K562 (cell line): ENCODE measurements around the gene DHRS13. TPM values are rescaled to one million over a fixed set of nuclear protein-coding genes. Genes with fewer than 3 reads are reported as not detected.
A peak's percentile ranks its signal among the peaks of the same experiment; 100 is the strongest.

ENCODE experiments used
- BDP1 ChIP-seq: IDR thresholded peaks from 3 replicates; pipeline ENCODE4 v1.6.1; 2011; ENCODE audit not compliant: insufficient read length, insufficient read depth
- CBFA2T2 ChIP-seq: fragments of 450-650 bp; conservative IDR thresholded peaks from 2 replicates; pipeline ENCODE4 v1.6.1; 2017; ENCODE audit warnings: mild to moderate bottlenecking
- HNRNPUL1 ChIP-seq: fragments of 200-400 bp; formaldehyde crosslinking; IDR thresholded peaks from 2 replicates; pipeline ENCODE4 v1.6.1; 2017; ENCODE audit warnings: low read length
- MAX ChIP-seq: sonication (generic); formaldehyde crosslinking; IDR thresholded peaks from 2 replicates; pipeline ENCODE4 v1.9.0; 2022; ENCODE audit warnings: mild to moderate bottlenecking, missing genetic modification reagents
- MBD2 ChIP-seq: sonication (generic); IDR thresholded peaks from 2 replicates; pipeline ENCODE4 v1.6.1; 2016; ENCODE audit warnings: low read depth, borderline replicate concordance
- MED1 ChIP-seq: sonication (generic); formaldehyde crosslinking; IDR thresholded peaks from 2 replicates; pipeline ENCODE4 v1.8.1; 2023; ENCODE audit warnings: missing genetic modification reagents, borderline replicate concordance
- MLLT1 ChIP-seq, 2 experiments: fragments of 450-650 bp; IDR thresholded peaks; 2 replicates each; pipeline ENCODE4 v1.6.1; 2016
- MTA1 ChIP-seq: fragments of 450-650 bp; IDR thresholded peaks from 2 replicates; pipeline ENCODE4 v1.6.1; 2017; ENCODE audit warnings: borderline replicate concordance
- MYBL2 ChIP-seq, 2 experiments: fragments of 450-650 bp in 1 of 2; sonication (generic) in 1 of 2; formaldehyde crosslinking in 1 of 2; IDR thresholded peaks; 2 replicates each; pipeline versions ENCODE4 v1.6.1 to v1.8.1; 2017 to 2022; ENCODE audit warnings: borderline replicate concordance in 1 of 2, inconsistent platforms in 1 of 2, low read depth in 1 of 2, mild to moderate bottlenecking in 1 of 2, missing genetic modification reagents in 1 of 2, moderate library complexity in 1 of 2
- NR2C1 ChIP-seq, 2 experiments: fragments of 450-650 bp; IDR thresholded peaks; 2 replicates each; pipeline ENCODE4 v1.6.1; 2017; ENCODE audit warnings: mild to moderate bottlenecking in 2 of 2, antibody characterized with exemption in 1 of 2, inconsistent platforms in 1 of 2, missing compliant biosample characterization in 1 of 2, missing genetic modification characterization in 1 of 2
- SETDB1 ChIP-seq: IDR thresholded peaks from one replicate; pipeline ENCODE4 v1.6.1; 2012; ENCODE audit warnings: low read length, control low read depth, inconsistent platforms
- STAT6 ChIP-seq: sonication (generic); formaldehyde crosslinking; IDR thresholded peaks from 2 replicates; pipeline ENCODE4 v1.8.1; 2023; ENCODE audit warnings: mild to moderate bottlenecking, missing genetic modification reagents
- TEAD1 ChIP-seq, 2 experiments: fragments of 450-650 bp in 1 of 2; sonication (generic) in 1 of 2; formaldehyde crosslinking; IDR thresholded peaks; 2 replicates each; pipeline versions ENCODE4 v1.4.0 to v1.8.0; 2020 to 2022; ENCODE audit warnings: mild to moderate bottlenecking in 2 of 2, missing genetic modification reagents in 1 of 2
- ZBTB34 ChIP-seq: fragments of 250-450 bp; sonication (Bioruptor Pico); IDR thresholded peaks from 2 replicates; pipeline ENCODE4 v1.8.0; 2021; ENCODE audit warnings: mild to moderate bottlenecking, moderate library complexity
- ZFX ChIP-seq: sonication (generic); formaldehyde crosslinking; IDR thresholded peaks from 2 replicates; pipeline ENCODE4 v1.8.0; 2022; ENCODE audit warnings: mild to moderate bottlenecking, missing genetic modification reagents, moderate library complexity
- ZNF12 ChIP-seq: sonication (generic); formaldehyde crosslinking; IDR thresholded peaks from 2 replicates; pipeline ENCODE4 v1.4.0; 2020; ENCODE audit warnings: mild to moderate bottlenecking, missing genetic modification reagents
- ZNF184 ChIP-seq: sonication (generic); formaldehyde crosslinking; IDR thresholded peaks from 2 replicates; pipeline ENCODE4 v1.5.0; 2020; ENCODE audit warnings: missing genetic modification reagents
- ZNF263 ChIP-seq: sonication (generic); formaldehyde crosslinking; IDR thresholded peaks from 2 replicates; pipeline ENCODE4 v1.8.0; 2022; ENCODE audit warnings: mild to moderate bottlenecking, missing genetic modification reagents, borderline replicate concordance
- ZNF511 ChIP-seq: sonication (generic); formaldehyde crosslinking; IDR thresholded peaks from 2 replicates; pipeline ENCODE4 v1.8.0; 2022; ENCODE audit warnings: mild to moderate bottlenecking, missing genetic modification reagents
- ZNF561 ChIP-seq: fragments of 450-650 bp; formaldehyde crosslinking; conservative IDR thresholded peaks from 2 replicates; pipeline ENCODE4 v1.4.0; 2020; ENCODE audit warnings: mild to moderate bottlenecking, moderate library complexity
- polyA plus RNA-seq, 8 experiments: library from polyadenylated mRNA; depleted of rRNA in 4 of 8; stranded (reverse) in 5 of 8; unstranded in 3 of 8; fragments of >200 nt; fragmentation: Nextera tagmentation in 2 of 8; fragmentation: Illumina TruSeq in 1 of 8; extraction: Ambion mirVana in 2 of 8; extraction: Trizol in 1 of 8; gene quantifications; 2 replicates each; pipeline versions ENCODE4 v1.2.1 to v1.2.3, GENCODE V29; 2011 to 2014; ENCODE audit warnings: inconsistent platforms in 1 of 8, missing spikeins in 1 of 8
- total RNA-seq, 7 experiments: library from RNA; depleted of rRNA in 6 of 7; stranded (reverse); fragments of >200 nt in 6 of 7; fragmentation: Illumina TruSeq in 2 of 7; extraction: Trizol in 2 of 7; gene quantifications; 2 replicates each; pipeline versions ENCODE4 v1.2.1 to v1.2.3, GENCODE V29; 2011 to 2021; ENCODE audit warnings: low replicate concordance in 1 of 7

The DHRS13 gene
- total and polyA plus RNA-seq, 9 of the 15 experiments (the other 6 are each of a cell fraction or from before 2014, with no cell fraction given), result 0.32 to 52.3 (median 34.3) TPM; not detected in 1

GRCh38 chr17:28902819-28903545 is at the start of gene DHRS13 (continued):
- TF ChIP-seq MYBL2 (IDR thresholded peaks at IDR 0.05; ENCODE audit: low read depth), result no peak
- no peak for TF ChIP-seq MYBL2 (CRISPR knock-in tag; IDR thresholded peaks at IDR 0.05; ENCODE audit: borderline replicate concordance)
- no peak for TF ChIP-seq NR2C1 (IDR thresholded peaks at IDR 0.05)
- no peak for TF ChIP-seq NR2C1 (tag; IDR thresholded peaks at IDR 0.05)
- peak in 1 of 2 experiments; percentile 74; a peak in 2 of 4 replicates for TF ChIP-seq TEAD1 (CRISPR knock-in tag; IDR thresholded peaks at IDR 0.05)
- TF ChIP-seq CBFA2T2, result no peak
- no peak for TF ChIP-seq SETDB1
- no peak for TF ChIP-seq MLLT1 (IDR thresholded peaks at IDR 0.05)
- no peak for TF ChIP-seq BDP1
- 0 out of 2 replicates have a peak, but pooled peaks have one; percentile 23 for TF ChIP-seq ZBTB34 (CRISPR knock-in tag)
- TF ChIP-seq MBD2, result no peak; the same call in 1 of the 2 replicates
- no peak for TF ChIP-seq ZNF561 (CRISPR knock-in tag)
- peak; percentile 89 for TF ChIP-seq ZFX (CRISPR knock-in tag)
- TF ChIP-seq ZNF511 (CRISPR knock-in tag), result no peak; the same call in 1 of the 2 replicates
- TF ChIP-seq STAT6 (CRISPR knock-in tag), result no peak
- TF ChIP-seq HNRNPUL1, result 0 out of 2 replicates have a peak, but pooled peaks have one; percentile 53
- TF ChIP-seq MED1 (CRISPR knock-in tag), result 0 out of 2 replicates have a peak, but pooled peaks have one; percentile 91
- TF ChIP-seq MTA1, result no peak
- peak; percentile 88 for TF ChIP-seq MAX (CRISPR knock-in tag)
- no peak for TF ChIP-seq ZNF184 (CRISPR knock-in tag)
- no peak; the same call in 1 of the 2 replicates for TF ChIP-seq ZNF12 (CRISPR knock-in tag)
- peak; percentile 42; the same call in 1 of the 2 replicates for TF ChIP-seq ZNF263 (CRISPR knock-in tag)
